GM23248 (cell line): ENCODE measurements around the gene PNPLA7.

ENCODE experiments used
- EZH2 ChIP-seq: fragments of 200-600 bp; sonication (generic); IDR thresholded peaks from 2 replicates; pipeline ENCODE4 v1.6.1; 2018; ENCODE audit warnings: antibody characterized with exemption, mild to moderate bottlenecking; ENCODE audit not compliant: insufficient read depth, poor library complexity, severe bottlenecking
- EZH2phosphoT487 ChIP-seq: fragments of 200-600 bp; sonication (generic); IDR thresholded peaks from 2 replicates; pipeline ENCODE4 v1.6.1; 2018; ENCODE audit warnings: antibody characterized with exemption, moderate library complexity, mild to moderate bottlenecking, low read depth; ENCODE audit not compliant: insufficient read depth

DNA sequence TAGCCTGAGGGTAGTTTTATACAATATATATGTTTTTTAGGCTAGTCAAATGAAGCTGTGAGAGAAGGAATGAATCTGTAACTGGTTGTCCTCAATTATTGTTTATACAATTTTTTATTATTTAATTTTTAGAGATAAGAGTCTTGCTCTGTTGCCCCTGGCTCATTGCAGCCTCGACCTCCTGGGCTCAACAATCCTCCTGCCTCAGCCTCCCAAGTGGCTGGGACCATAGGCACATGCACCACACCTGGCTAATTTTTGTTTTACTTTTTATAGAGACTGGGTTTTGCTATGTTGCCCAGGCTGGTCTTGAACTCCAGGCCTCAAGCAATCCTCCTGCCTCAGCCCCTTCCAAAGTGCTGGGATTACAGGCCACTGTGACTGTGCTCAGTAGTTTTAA, 4.1 kb upstream of the PNPLA7 start:
- TF ChIP-seq EZH2phosphoT487, result no peak
- no peak for TF ChIP-seq EZH2
